ENCODE results near the gene DCAF4L1. TPM values are rescaled to one million over a fixed set of nuclear protein-coding genes. Genes with fewer than 3 reads are reported as not detected.

The DCAF4L1 gene
- total and polyA plus RNA-seq, 12 donors: 0.04 to 1.00 (median 0.23) TPM; not detected in 3

DNA sequence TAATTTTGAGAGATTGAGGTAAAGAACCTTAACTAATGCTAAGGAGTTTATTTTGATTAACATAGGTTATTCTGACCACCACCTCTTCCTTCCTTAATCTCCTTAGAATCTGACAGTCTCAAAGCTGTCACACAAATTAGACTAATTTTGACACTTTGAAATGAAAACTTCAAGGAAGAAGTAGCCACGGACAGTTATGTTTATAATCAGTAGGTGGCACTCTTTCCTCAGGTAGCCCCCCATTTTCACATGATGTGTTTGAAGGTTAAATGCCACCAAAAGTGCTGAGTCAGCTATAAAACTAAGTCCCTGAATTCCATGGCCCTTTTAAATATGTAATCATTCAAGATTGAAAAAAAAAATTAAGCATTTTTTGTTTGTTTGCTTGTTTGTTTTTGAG, 23.9 kb upstream of the DCAF4L1 start:
- Histone ChIP-seq H3K36me3 (replicated peaks in 1 of 2) (peaks cover 0 to 15% of the 10 kb centered on the region in 2 donors), H3K27ac (no peak overlapping the region), H3K27me3 (no peaks in the 10 kb centered on the region), H3K9me3 (replicated peaks in 1 of 3) (peaks cover 0 to 5% (median 0%) of the 10 kb centered on the region in 3 donors), H3K4me3 (no peak overlapping the region), H3K4me1 (replicated peaks in 1 of 2) (no peaks in the 10 kb centered on the region)
- intact Hi-C loops (cut with DNase I): no loop called here
- TF ChIP-seq, protein P1, sequence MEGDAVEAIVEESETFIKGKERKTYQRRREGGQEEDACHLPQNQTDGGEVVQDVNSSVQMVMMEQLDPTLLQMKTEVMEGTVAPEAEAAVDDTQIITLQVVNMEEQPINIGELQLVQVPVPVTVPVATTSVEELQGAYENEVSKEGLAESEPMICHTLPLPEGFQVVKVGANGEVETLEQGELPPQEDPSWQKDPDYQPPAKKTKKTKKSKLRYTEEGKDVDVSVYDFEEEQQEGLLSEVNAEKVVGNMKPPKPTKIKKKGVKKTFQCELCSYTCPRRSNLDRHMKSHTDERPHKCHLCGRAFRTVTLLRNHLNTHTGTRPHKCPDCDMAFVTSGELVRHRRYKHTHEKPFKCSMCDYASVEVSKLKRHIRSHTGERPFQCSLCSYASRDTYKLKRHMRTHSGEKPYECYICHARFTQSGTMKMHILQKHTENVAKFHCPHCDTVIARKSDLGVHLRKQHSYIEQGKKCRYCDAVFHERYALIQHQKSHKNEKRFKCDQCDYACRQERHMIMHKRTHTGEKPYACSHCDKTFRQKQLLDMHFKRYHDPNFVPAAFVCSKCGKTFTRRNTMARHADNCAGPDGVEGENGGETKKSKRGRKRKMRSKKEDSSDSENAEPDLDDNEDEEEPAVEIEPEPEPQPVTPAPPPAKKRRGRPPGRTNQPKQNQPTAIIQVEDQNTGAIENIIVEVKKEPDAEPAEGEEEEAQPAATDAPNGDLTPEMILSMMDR (IDR thresholded peaks at IDR 0.05): peak in 5 of 6 experiments; percentile 13 to 39 (median 28)
- no peak for TF ChIP-seq POLR2A (IDR thresholded peaks at IDR 0.05)
- DNase-seq: no peak
- whole genome bisulfite sequencing, 4 donors: 29 to 44% (median 36%) methylated on average over 1 of the region's 1 CpG

DNA sequence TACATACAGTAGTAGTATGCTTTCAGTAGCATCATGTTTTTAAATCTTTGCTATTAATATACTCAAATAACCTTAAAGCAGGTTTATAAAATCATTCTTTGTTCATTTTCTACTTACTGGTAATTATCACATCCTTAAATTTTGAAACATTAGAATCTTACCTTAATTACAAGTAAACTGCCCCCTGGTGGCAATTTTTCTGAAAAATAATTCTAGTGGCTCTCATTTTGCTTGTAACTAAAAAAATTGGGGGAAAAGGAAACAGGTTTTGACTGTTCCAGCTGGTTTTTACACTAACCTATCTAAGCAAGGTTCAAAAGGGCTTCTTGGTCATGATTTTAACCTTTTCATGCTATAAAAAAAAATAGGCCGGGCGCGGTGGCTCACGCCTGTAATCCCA, 18.5 kb upstream of the DCAF4L1 start:
- DNase-seq: no peak
- no peaks in the 10 kb centered on the region for H3K9me3 ChIP-seq (replicated peaks in 1 of 3)
- H3K27me3 ChIP-seq: no peaks in the 10 kb centered on the region
- TF ChIP-seq, protein P1 (IDR thresholded peaks at IDR 0.05): peak in 3 of 6 experiments; percentile 16 to 35 (median 33)
- TF ChIP-seq POLR2A (IDR thresholded peaks at IDR 0.05): no peak
- H3K4me3 ChIP-seq: no peak overlapping the region
- no peaks in the 10 kb centered on the region for H3K4me1 ChIP-seq (replicated peaks in 1 of 2)
- no peaks in the 10 kb centered on the region for H3K36me3 ChIP-seq (replicated peaks in 1 of 2)
- 84 to 94% (median 89%) methylated on average over 4 of the region's 4 CpGs for WGBS, 4 donors
- H3K27ac ChIP-seq: no peak overlapping the region
- intact Hi-C loops (cut with DNase I): no loop called here

DNA sequence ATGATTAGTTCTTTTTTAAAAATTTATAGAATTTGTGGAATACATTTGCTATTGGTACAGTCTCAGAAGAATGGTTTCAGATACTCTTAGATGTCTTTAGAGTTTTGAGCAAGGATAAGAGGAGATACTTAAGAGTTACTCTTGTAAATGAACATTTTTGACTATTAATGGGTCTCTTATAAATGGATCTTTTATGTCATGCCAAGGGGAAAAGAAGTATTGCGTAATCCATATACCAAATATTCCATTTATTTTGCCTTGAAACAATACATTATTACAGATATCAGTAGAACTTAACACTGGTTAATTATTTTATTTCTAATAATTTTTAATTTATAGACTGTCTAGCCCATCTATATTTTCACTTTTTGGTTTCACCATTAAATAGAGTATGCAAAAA, 17.2 kb upstream of the DCAF4L1 start:
- 86 to 100% (median 94%) methylated on average over 1 of the region's 1 CpG for WGBS, 4 donors
- intact Hi-C loops (cut with DNase I): no loop called here
- no peak overlapping the region for H3K4me3 ChIP-seq
- no peaks in the 10 kb centered on the region for H3K4me1 ChIP-seq (replicated peaks in 1 of 2)
- TF ChIP-seq, protein P1 (IDR thresholded peaks at IDR 0.05): no peak
- no peak for TF ChIP-seq POLR2A (IDR thresholded peaks at IDR 0.05)
- no peaks in the 10 kb centered on the region for H3K27me3 ChIP-seq
- H3K9me3 ChIP-seq (replicated peaks in 1 of 3): no peaks in the 10 kb centered on the region
- no peaks in the 10 kb centered on the region for H3K36me3 ChIP-seq (replicated peaks in 1 of 2)
- no peak overlapping the region for H3K27ac ChIP-seq
- DNase-seq: no peak

DNA sequence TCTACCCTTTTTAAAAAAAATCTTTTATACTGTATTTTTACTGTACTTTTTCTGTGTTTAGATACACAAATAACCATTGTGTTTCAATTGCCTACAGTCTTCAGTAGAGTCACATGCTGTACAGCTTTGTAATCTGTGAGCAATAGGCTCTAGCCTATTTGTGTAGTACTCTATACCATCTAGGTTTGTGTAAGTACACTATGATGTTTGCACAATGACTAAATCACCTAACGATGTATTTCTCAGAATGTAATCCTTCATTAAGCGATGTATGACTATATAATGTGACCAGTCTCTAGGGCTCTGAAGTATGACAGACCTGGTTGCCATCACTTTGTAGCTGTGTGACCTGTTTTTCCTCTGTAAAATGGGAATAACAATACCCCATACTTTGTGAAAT, 14.2 kb upstream of the DCAF4L1 start:
- no peak for DNase-seq
- Histone ChIP-seq H3K36me3 (replicated peaks in 1 of 2) (no peaks in the 10 kb centered on the region), H3K4me1 (replicated peaks in 1 of 2) (no peaks in the 10 kb centered on the region), H3K27ac (no peak overlapping the region), H3K4me3 (no peak overlapping the region), H3K27me3 (no peaks in the 10 kb centered on the region), H3K9me3 (replicated peaks in 1 of 3) (no peaks in the 10 kb centered on the region)
- 91 to 100% (median 97%) methylated on average over 2 of the region's 2 CpGs for WGBS, 4 donors
- intact Hi-C loops (cut with DNase I): no loop called here
- TF ChIP-seq POLR2A (IDR thresholded peaks at IDR 0.05): no peak
- TF ChIP-seq, protein P1 (IDR thresholded peaks at IDR 0.05): no peak
